Measurements from ENCODE around the gene CCDC121. TPM values are rescaled to one million over a fixed set of nuclear protein-coding genes. Genes with fewer than 3 reads are reported as not detected.

Gene CCDC121
- total RNA-seq, 4 donors from 2014 or later: 0.56 to 2.0 (median 1.3) TPM

DNA sequence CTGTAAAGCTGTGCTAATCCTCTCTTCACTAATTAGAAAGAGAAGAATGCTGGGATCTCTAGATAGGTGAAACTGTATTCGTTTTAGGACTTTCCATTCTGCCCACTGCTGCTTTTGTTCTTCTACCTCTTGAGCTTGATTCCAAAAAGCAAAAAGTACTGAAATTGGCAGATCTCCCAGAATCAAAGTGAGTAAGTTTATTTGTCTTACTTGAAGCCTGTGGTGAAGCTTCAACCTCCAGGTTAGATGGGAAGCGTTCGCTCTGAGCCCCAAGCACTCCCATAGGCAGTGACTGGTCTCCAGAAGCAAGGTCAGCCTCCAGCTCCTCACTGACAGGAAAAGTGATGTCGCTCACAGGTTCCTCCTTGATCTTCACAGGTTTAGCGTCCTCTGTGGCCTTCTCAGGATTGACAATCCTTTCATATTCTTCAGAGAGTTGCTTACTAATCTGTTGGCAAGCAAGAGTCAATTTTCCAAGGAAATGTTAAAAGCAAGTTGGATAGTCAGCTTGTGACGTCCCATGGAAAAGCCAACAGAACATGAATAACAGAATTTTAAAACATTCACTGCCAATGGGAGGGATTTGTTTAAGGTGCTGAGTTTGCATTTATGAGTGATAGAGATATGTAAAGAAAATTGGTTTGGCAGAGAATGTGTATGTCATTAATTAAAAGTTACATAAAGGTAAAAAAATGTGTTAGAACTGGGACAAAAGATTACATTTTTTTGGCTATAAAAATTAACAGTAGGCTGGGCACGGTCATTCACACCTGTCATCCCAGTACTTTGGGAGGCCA, 26.5 kb upstream of the CCDC121 start:
- H3K4me3 ChIP-seq: no peak overlapping the region
- no peak overlapping the region for H3K27ac ChIP-seq
- in situ Hi-C loops (cut with MboI; ENCODE audit: low sequenced_read_pairs in 4 of 4): no loop called here
- peaks cover 0 to 6% of the 10 kb centered on the region in 2 donors for H3K4me1 ChIP-seq
- ATAC-seq: no peak
- intact Hi-C loops (cut with DNase I; ENCODE audit: low total_unique reads): no loop called here
- H3K9me3 ChIP-seq: no peaks in the 10 kb centered on the region
- no peak for DNase-seq
- no peaks in the 10 kb centered on the region for H3K27me3 ChIP-seq
- H3K36me3 ChIP-seq: peaks cover 3 to 83% of the 10 kb centered on the region in 2 donors
- TF ChIP-seq, protein P1, sequence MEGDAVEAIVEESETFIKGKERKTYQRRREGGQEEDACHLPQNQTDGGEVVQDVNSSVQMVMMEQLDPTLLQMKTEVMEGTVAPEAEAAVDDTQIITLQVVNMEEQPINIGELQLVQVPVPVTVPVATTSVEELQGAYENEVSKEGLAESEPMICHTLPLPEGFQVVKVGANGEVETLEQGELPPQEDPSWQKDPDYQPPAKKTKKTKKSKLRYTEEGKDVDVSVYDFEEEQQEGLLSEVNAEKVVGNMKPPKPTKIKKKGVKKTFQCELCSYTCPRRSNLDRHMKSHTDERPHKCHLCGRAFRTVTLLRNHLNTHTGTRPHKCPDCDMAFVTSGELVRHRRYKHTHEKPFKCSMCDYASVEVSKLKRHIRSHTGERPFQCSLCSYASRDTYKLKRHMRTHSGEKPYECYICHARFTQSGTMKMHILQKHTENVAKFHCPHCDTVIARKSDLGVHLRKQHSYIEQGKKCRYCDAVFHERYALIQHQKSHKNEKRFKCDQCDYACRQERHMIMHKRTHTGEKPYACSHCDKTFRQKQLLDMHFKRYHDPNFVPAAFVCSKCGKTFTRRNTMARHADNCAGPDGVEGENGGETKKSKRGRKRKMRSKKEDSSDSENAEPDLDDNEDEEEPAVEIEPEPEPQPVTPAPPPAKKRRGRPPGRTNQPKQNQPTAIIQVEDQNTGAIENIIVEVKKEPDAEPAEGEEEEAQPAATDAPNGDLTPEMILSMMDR (IDR thresholded peaks at IDR 0.05 in 4 of 5, conservative IDR thresholded peaks at IDR 0.05 in 1 of 5): no peak
- TF ChIP-seq POLR2A (IDR thresholded peaks at IDR 0.05): no peak

DNA sequence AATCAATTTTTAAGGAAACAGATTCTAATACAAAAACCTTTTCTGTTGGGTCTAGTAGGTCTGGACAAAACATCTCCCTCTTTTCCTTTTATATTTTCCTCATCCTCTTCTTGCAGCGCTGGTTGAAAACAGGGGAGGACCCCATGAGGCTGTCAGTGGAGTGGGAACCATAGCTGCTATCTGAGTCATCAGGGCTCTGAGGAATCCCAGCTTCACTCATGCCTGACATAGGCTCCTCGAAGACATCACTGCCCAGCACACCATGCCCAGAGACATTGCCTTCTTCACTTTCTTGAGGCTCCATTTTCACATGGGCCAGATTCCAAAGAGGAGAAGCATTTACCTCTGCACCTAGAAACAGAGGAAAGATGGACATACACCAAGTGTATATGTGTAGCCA, 24.6 kb upstream of the CCDC121 start:
- Histone ChIP-seq H3K36me3 (peaks cover 0 to 89% of the 10 kb centered on the region in 2 donors), H3K4me1 (peaks cover 0 to 3% of the 10 kb centered on the region in 2 donors), H3K27me3 (no peaks in the 10 kb centered on the region), H3K9me3 (no peaks in the 10 kb centered on the region), H3K4me3 (no peak overlapping the region), H3K27ac (no peak overlapping the region)
- in situ Hi-C loops (cut with MboI; ENCODE audit: low sequenced_read_pairs in 4 of 4): no loop called here
- no peak for TF ChIP-seq POLR2A (IDR thresholded peaks at IDR 0.05)
- TF ChIP-seq, protein P1 (IDR thresholded peaks at IDR 0.05 in 4 of 5, conservative IDR thresholded peaks at IDR 0.05 in 1 of 5): no peak
- DNase-seq (no peak), ATAC-seq (no peak)
- intact Hi-C loops (cut with DNase I; ENCODE audit: low total_unique reads): no loop called here

DNA sequence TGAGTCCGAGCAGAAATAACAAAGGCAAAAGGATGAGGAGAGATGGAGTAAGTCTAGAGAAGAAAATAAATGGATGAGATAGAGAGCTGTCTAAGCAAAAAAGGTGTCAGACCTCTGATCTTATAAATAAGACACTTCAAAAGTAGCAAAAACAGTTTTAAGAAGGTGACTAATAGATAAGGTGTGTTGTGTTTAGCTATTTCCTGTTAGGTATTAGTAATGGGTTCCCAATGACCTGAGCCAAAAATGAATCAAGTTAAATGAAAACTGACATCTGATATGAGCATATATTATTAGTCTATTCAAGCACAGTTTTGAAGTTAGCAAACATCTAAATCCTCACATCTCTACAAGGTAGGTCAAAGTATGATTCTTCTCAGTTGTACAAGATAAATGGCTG, 24.0 kb upstream of the CCDC121 start:
- intact Hi-C loops (cut with DNase I; ENCODE audit: low total_unique reads): no loop called here
- H3K4me1 ChIP-seq: no peaks in the 10 kb centered on the region
- no peaks in the 10 kb centered on the region for H3K9me3 ChIP-seq
- H3K36me3 ChIP-seq: peaks cover 3 to 93% of the 10 kb centered on the region in 2 donors
- H3K27ac ChIP-seq: no peak overlapping the region
- in situ Hi-C loops (cut with MboI; ENCODE audit: low sequenced_read_pairs in 4 of 4): no loop called here
- DNase-seq: no peak
- H3K4me3 ChIP-seq: no peak overlapping the region
- no peaks in the 10 kb centered on the region for H3K27me3 ChIP-seq
- TF ChIP-seq, protein P1 (IDR thresholded peaks at IDR 0.05 in 4 of 5, conservative IDR thresholded peaks at IDR 0.05 in 1 of 5): no peak
- TF ChIP-seq POLR2A (IDR thresholded peaks at IDR 0.05): no peak
- no peak for ATAC-seq

DNA sequence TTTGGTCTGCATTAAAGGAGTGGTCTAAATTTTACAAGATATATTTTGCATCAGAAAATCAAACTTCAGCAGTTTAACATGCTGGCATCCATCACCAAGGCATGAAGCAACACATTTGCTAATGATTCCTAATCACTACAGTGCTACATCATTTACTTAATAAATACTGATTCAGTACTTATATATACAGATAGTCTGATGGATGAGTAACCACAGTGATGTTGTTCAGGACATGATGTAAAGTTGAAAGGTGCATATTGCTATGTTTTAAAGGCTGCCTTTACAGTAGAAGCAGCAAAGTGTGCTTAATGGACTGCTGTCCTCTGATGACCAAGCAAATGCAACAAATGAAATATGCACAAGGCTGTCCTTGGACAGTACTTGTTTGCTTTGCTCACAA, 23.5 kb upstream of the CCDC121 start:
- ATAC-seq (no peak), DNase-seq (no peak)
- in situ Hi-C loops (cut with MboI; ENCODE audit: low sequenced_read_pairs in 4 of 4): no loop called here
- Histone ChIP-seq H3K27ac (no peak overlapping the region), H3K27me3 (no peaks in the 10 kb centered on the region), H3K4me3 (no peak overlapping the region), H3K36me3 (peaks cover 4 to 95% of the 10 kb centered on the region in 2 donors), H3K4me1 (no peaks in the 10 kb centered on the region), H3K9me3 (no peaks in the 10 kb centered on the region)
- intact Hi-C loops (cut with DNase I; ENCODE audit: low total_unique reads): no loop called here
- TF ChIP-seq POLR2A (IDR thresholded peaks at IDR 0.05): no peak
- TF ChIP-seq, protein P1 (IDR thresholded peaks at IDR 0.05 in 4 of 5, conservative IDR thresholded peaks at IDR 0.05 in 1 of 5): no peak
